GM08714 (cell line): ENCODE data around the gene SLC10A6.

Source experiments
- H3K4me3 ChIP-seq: fragments of 200-500 bp; sonication (Bioruptor generic); 2 replicates; pipeline ENCODE4 v1.5.1; 2014; ENCODE audit warnings: mild to moderate bottlenecking, low read length, inconsistent platforms
- ZNF274 ChIP-seq: IDR thresholded peaks from 2 replicates; pipeline ENCODE4 v1.6.1; 2012; ENCODE audit warnings: mild to moderate bottlenecking, low read depth, low read length

SLC10A6 gene

DNA sequence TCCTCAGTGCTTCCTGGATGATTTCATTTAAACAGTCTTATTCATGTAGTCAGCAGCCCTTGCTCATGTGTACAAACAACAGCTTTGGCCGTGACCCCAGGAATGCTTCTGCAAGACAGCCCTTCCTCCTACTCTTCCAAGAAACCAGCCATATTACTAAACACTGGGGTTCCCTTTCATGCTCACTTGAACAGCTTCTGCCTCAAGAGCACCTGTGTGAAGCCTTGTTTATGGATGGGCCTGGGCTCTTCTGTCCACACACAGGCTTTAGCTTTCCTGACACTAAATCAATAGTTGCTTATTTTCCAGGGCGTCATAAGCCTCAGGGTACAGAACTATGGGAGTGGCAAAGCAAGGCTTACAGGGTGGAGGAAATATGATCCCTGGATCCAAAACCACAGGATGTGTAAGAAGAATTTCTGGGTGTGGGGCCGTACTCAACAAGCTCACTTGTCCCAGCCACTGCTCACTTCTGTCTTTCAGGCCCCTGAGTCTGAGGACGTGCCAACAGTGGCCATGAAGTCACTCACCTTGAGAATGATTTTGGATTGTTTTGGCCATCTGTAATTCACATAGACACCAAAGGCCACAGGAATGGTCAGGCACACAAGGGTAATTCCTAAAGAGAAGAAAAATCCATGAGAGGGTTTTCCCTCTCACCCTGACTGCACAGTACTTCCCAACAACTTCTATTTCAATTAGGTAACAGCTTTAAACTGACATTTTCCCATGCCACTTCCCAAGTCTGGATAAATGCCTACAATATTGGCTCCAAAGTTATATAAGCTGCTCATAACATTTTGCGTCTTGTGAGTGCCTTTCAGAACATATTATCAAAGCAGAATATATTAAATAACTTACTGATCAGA, 17.7 kb downstream of the SLC10A6 start:
- TF ChIP-seq ZNF274, result no peak
- no peak overlapping the region for H3K4me3 ChIP-seq

DNA sequence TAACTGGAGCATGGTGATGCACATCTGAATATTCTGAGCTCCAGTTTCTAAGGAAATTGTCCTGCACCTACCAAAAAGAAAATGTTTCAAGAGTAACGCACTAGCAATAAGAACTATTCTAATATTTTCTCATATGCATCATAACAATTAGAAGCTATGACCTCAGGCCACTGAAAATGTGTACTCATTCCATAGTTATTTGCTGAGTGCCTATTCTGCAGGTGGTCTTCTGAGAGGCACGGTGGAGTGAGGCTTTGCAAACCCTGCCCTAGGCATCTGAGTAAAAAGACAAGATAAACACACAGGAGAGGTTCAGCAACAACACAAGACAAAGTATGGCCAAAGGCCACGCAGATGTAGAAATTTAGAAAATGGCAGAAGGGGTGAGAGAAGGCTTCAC, 23.7 kb downstream of the SLC10A6 start:
- H3K4me3 ChIP-seq, result no peak overlapping the region
- no peak for TF ChIP-seq ZNF274

DNA sequence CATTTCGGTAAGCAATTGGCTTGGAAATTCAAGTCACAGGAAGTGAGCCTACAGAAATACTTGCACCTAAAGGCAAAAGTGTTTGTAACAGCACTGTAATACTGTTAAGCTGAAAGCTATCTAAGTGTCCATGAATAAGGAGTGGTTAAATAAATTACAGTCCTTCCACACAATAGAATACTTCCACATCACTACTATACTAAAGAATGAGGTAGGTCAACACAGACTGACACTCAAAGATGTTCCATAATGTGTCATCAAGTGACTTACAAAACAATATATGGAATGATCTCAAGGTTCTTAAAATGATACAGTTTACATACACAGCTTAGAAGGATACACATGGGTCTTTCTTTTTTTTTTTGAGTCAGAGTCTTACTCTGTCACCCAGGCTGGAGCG, 27.0 kb downstream of the SLC10A6 start:
- H3K4me3 ChIP-seq, result no peak overlapping the region
- no peak for TF ChIP-seq ZNF274

DNA sequence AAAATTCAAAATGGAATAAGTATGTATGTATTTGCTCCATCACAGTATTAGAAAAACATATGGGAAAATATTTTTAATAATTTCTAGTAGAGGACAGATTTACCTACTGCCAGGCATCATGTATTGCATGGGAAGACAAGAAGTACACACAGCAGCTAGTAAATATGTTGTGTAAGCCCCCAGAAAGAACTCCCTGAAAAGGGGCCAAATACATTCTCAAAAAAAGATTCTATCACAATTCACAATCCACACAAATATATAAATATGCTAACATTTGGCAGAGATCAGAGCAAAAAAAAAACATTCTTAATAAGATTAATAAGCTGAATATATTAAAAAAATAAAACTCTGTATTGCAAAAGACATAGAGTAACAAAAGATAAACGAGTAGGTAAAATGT, 28.0 kb downstream of the SLC10A6 start:
- no peak overlapping the region for H3K4me3 ChIP-seq
- TF ChIP-seq ZNF274, result no peak

DNA sequence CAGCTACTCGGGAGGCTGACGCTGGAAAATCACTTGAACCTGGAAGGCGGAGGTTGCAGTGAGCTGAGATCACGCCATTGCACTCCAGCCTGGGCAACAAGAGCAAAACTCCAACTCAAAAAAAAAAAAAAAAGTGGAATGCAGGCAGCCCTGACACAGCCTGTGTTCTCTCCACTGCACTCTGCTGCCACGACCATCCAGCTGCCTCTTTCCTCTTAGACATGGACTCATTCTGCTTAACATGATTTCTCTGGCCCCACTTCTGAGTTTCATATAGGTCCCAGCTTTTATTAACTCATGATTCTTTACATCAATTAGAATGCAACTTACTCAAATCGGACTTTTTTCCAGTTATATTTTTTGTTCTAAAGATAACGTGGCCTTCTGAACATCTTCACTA, 29.6 kb downstream of the SLC10A6 start:
- H3K4me3 ChIP-seq, result no peak overlapping the region
- no peak for TF ChIP-seq ZNF274

DNA sequence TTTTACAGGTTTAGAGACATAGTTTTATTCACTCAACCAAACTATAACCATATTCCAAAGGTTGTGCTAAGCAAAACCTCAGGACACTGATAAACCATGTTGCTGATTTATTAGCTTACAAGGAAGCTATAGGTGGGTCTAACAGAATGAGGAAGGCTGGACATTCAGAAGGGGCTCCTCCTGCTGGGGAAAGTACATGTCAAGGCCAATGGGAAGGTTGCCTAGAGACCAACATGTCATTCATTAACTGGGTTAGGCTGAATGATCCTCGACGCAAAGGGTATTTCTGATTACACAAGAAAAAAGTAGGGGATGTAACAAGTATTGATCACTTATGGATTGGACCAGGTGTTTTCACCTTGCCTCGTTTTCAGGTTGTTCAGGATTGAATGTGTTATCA, 30.3 kb downstream of the SLC10A6 start:
- no peak overlapping the region for H3K4me3 ChIP-seq
- no peak for TF ChIP-seq ZNF274

DNA sequence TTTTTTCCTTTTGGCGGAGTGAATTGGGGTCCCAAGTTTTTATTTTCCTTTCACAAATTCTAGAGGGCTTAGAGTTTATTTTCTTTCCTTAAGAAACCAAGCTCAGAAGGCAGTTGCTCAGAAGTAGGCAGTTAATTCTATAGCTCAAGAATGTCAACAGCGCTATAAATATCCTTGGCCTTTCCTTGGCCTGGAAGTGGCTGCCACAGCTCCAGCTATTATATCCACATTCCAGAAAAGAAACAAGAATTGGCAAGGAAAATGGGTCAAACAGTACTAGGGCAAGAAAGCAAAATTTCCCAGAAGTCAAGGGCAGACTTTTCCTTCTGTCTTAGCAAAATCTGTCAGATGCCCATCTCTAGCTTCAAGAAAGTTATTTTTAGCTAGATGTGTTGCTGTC, 31.0 kb downstream of the SLC10A6 start:
- TF ChIP-seq ZNF274, result no peak
- H3K4me3 ChIP-seq, result no peak overlapping the region

DNA sequence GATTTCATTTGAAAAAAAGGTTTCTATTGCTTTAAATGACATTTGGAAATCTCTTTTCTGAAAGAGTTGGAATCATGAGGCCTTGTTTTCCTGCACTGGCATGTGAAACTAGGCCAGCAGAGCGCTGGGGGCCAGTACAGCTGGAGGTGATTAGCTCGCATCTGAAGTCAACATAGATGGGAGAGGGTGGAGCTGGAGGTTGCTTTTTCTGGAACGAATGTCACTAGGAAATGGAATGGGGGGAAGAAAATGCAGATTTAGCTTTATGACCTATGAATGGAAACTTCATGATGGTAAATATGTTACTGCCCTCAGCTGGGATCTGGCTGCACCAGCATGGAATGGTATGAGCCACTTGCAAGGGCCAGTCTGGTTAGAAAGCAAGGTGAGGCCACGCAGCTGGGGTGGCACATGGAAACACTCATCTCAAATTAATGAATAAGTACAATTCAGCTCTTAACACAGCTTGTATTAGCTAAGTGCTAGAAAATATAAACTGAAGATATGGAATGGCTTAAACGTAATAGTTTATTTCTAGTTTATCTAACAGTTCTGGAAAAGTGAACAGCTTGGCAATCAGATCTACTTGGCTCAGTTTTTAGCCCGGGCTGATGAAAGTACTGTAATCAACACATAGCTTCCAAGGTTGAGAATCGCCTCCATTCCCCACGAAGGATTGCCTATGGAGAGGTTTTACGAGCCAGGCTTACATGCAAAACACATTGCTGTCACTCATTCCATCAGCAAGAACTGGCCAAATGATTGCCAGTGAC, 32.5 kb downstream of the SLC10A6 start:
- H3K4me3 ChIP-seq, result no peak overlapping the region
- TF ChIP-seq ZNF274, result no peak

DNA sequence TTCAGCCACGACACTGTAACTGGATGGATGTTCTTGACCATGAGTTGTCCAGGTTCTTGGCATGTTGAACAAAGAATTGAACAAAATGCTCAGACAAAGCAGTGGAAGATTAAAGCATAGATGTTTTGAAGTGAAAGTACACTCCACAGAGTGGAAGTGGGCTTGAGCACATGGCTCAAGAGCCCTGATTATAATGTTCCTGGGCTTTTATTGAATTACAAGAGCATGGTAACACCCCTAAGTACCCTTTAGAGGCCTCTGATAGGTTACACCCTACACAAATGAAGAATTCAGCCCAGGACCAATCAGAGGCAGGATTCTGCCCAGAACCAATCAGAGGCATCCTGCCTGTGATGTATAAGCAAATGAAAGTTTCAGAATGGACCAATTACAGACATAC, 33.5 kb downstream of the SLC10A6 start:
- no peak for TF ChIP-seq ZNF274
- H3K4me3 ChIP-seq, result no peak overlapping the region

DNA sequence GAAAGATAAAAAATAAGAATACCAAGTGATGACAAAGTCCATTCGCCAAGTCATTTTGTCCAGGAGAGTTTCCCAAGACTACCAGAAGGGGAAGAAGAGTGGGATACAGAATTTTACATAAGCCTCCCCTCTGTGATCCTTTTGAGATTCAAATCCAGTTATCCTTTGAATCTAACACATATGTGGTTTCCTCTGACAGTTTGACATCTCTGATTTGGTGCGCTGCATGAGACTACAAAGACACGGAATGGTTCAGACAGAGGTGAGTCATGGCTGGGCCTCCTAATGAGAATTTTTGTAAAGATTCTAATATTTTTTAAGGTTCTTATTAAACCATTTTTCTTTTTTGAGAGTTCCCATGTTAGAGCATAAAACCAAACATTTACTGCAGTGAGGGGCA, 38.3 kb downstream of the SLC10A6 start:
- TF ChIP-seq ZNF274, result no peak
- H3K4me3 ChIP-seq, result no peak overlapping the region

DNA sequence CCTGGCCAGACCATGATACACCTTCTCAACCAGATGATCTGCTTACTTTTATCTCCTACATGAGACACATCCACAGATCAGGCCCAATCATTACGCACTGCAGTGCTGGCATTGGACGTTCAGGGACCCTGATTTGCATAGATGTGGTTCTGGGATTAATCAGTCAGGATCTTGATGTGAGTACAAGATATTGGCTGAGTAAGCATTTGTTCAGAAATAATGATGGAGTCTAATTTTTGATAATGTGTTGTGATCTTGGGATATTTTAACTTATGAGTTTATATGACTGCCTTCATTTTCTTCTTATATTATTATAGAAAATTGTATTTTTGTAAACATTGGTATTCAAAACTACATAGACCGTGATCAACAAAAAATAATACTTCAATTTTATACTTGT, 39.4 kb downstream of the SLC10A6 start:
- no peak for TF ChIP-seq ZNF274
- no peak overlapping the region for H3K4me3 ChIP-seq

DNA sequence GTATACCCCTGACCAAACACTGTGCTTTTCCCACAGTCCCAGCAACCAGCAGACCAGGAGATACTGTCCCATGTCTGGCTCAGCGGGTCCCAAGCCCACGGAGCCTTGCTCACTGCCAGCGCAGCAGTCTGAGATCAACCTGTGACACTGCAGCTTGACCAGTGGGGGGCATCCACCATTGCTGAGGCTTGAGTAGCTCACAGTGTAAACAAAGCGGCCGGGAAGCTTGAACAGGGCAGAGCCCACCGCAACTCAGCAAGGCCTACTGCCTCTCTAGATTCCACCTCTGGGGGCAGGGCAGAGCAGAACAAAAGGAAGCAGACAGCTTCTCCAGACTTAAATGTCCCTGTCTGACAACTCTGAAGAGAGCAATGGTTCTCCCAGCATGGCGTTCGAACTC, 58.1 kb downstream of the SLC10A6 start:
- TF ChIP-seq ZNF274, result no peak

DNA sequence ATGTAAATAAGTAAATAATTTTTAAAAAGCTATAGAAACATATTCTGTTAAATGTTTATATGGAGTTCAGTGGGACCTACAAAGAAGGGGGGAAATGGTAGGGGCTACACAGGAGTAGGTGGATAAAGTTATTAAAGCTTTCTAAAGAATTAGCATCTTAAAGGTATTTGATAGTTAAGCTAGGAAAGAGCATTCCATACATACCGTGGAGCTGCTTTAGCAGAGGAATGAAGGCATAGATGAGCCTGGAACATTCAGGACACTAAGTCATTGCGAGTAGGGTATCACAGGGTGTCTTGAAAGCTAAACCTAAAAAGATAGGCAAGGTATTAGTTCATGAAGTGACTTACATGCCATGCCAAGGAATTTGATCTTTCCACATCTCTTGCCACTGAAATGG, 60.4 kb downstream of the SLC10A6 start:
- TF ChIP-seq ZNF274, result no peak
- no peak overlapping the region for H3K4me3 ChIP-seq

More for the DNA sequence above, 58.1 kb downstream of the SLC10A6 start:
- H3K4me3 ChIP-seq, result no peak overlapping the region

DNA sequence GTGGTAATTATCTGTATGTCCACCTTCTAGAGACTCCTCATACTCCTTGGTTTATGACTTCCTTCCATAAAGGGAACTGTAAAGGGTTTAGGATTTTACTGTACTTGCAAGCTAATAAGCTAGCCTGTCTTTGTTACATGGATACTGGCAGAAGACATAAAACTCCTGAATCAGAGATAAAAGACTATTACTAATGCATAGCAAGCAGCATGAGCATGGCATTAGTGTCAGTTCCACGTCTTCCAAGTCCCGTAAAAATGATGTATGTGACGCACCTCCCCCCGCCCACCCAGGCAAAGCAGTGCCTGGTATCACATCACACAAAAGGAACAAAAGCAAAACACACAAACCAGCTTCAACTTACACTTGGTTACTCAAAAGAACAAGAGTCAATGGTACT, 71.0 kb downstream of the SLC10A6 start:
- no peak overlapping the region for H3K4me3 ChIP-seq
- TF ChIP-seq ZNF274, result no peak

DNA sequence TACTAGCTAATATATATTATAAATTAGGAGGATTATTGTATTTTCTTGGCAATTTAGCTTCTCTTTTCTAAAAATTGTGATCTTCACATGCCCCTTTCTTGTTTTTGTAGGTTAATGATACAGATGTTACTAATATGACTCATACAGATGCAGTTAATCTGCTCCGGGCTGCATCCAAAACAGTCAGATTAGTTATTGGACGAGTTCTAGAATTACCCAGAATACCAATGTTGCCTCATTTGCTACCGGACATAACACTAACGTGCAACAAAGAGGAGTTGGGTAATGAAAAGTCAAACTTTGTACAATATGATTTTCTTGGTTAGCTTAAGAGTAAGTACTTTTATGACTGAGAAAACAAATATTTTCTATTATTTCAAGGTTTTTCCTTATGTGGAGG, 74.1 kb downstream of the SLC10A6 start:
- no peak for TF ChIP-seq ZNF274
- no peak overlapping the region for H3K4me3 ChIP-seq
